ENCODE data around the gene SUCLG2. TPM values are rescaled to one million over a fixed set of nuclear protein-coding genes. Genes with fewer than 3 reads are reported as not detected.

SUCLG2 gene
- total RNA-seq, 1 donor from 2014 or later = 122 TPM

- DNase-seq (no peak), ATAC-seq (no peak)
- intact Hi-C loops (cut with micrococcal nuclease) = no loop called here
These were observed 123.0 kb downstream of the SUCLG2 start for GRCh38 chr3:67531181-67532101.

DNA sequence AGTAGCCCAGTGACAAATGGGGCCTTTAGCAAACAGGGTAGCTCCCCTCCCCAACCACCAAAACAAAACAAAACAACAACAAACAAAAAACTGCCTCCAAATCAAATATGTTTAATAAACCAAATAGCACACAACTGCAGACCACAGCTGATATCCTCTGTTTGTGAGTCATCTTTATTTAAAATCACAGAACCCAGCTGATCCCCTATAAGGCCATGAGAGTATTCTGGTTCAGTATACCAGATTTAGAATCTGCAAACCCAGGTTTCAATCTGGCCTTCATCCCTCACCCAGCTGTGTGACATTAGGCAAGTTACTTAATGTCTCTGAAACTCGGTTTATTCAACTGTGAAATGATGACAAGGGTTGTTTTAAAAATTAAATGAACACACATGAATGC is 124.5 kb downstream of the SUCLG2 start:
- DNase-seq (no peak), ATAC-seq (no peak)
- intact Hi-C loops (cut with micrococcal nuclease) = no loop called here

GRCh38 chr3:67529337-67529736 is 125.1 kb downstream of the SUCLG2 start:
- DNase-seq (no peak), ATAC-seq (no peak)
- intact Hi-C loops (cut with micrococcal nuclease) = no loop called here

GRCh38 chr3:67526246-67526645 is 128.2 kb downstream of the SUCLG2 start:
- ATAC-seq (no peak), DNase-seq (no peak)
- intact Hi-C loops (cut with micrococcal nuclease) = no loop called here

- ATAC-seq = no peak
These were observed 130.4 kb downstream of the SUCLG2 start for GRCh38 chr3:67524046-67524445.

GRCh38 chr3:67522081-67522480 is 132.3 kb downstream of the SUCLG2 start:
- no peak for DNase-seq
- intact Hi-C loops (cut with micrococcal nuclease) = no loop called here
- ATAC-seq = no peak

More at GRCh38 chr3:67524046-67524445, 130.4 kb downstream of the SUCLG2 start:
- intact Hi-C loops (cut with micrococcal nuclease) = no loop called here
- no peak for DNase-seq

- no peak for ATAC-seq
- DNase-seq = no peak
- intact Hi-C loops (cut with micrococcal nuclease) = no loop called here
These were observed 133.3 kb downstream of the SUCLG2 start for GRCh38 chr3:67521053-67521646.

GRCh38 chr3:67518236-67518635 is 136.2 kb downstream of the SUCLG2 start:
- intact Hi-C loops (cut with micrococcal nuclease) = no loop called here
- DNase-seq = no peak
- no peak for ATAC-seq

DNA sequence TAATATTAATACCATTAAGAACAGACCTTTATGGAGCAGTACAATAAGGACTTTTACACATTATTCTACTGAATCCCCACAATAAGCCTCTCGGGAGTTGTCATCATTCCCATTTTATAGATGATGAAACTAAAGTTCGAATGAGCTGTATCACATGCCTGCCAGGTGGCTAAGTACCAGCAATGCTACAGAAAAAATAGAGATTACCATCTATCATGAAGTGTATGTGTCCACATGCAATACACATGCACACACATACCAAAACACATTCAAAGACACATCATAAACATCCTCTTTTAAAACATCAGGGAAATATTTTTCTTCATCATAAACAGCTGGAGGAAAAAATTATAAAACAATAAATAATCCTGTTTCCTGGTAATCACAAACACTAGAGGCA is 136.6 kb downstream of the SUCLG2 start:
- DNase-seq (no peak), ATAC-seq (no peak)
- intact Hi-C loops (cut with micrococcal nuclease) = no loop called here

- intact Hi-C loops (cut with micrococcal nuclease) = no loop called here
- DNase-seq (no peak), ATAC-seq (peak; percentile 28)
These were observed 137.9 kb downstream of the SUCLG2 start for GRCh38 chr3:67516496-67516895.

- intact Hi-C loops (cut with micrococcal nuclease) = no loop called here
- no peak for ATAC-seq
- DNase-seq = no peak
These were observed 138.6 kb downstream of the SUCLG2 start for GRCh38 chr3:67515778-67516177.

GRCh38 chr3:67509471-67510075 is 144.8 kb downstream of the SUCLG2 start:
- intact Hi-C loops (cut with micrococcal nuclease) = no loop called here
- no peak for DNase-seq
- peak; percentile 57 for ATAC-seq

DNA sequence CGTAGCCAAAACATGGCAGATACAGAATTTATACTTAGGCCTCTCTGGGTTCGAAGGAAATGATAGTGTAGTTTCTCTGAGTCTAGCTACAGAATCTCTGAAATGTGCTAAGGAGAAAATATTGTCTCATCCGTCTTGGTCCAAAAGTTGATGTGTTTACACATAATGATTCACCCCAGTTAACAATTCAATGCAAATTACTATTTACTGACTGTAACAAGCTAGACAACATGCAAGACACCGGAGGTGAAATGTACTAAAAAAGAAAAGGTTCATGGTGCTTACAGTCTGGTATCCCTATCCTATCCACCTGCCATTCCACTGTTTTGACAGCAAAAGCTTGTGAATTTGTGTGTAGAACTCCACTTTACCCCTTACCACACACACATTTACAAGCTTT is 146.8 kb downstream of the SUCLG2 start:
- intact Hi-C loops (cut with micrococcal nuclease) = no loop called here
- ATAC-seq = no peak
- DNase-seq = no peak

GRCh38 chr3:67500709-67501108 is 153.7 kb downstream of the SUCLG2 start:
- intact Hi-C loops (cut with micrococcal nuclease) = no loop called here
- ATAC-seq = no peak

GRCh38 chr3:67497746-67498145 is 156.7 kb downstream of the SUCLG2 start:
- DNase-seq (no peak), ATAC-seq (no peak)
- intact Hi-C loops (cut with micrococcal nuclease) = no loop called here

More at GRCh38 chr3:67500709-67501108, 153.7 kb downstream of the SUCLG2 start:
- DNase-seq = no peak

DNA sequence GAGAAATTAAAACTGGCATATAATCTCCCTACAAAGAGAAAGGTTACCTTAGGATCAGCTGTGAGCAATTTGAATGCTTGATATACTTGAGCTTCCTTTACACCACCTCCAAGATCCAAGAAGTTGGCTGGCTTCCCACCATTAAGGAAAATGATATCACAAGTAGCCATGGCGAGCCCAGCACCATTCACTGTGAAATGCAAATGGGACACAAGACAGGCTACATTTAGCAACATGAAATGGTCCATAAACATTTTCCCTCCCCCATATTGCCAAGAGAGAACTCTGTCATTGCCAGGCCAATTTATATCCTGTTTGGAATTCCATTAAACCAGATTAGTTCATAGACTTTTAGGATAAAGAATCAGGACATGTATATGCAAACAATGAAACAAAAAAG is 158.7 kb downstream of the SUCLG2 start:
- intact Hi-C loops (cut with micrococcal nuclease) = no loop called here
- DNase-seq = no peak
- ATAC-seq = no peak

GRCh38 chr3:67493808-67494207 is 160.6 kb downstream of the SUCLG2 start:
- DNase-seq (no peak), ATAC-seq (peak; percentile 62)
- intact Hi-C loops (cut with micrococcal nuclease) = no loop called here

DNA sequence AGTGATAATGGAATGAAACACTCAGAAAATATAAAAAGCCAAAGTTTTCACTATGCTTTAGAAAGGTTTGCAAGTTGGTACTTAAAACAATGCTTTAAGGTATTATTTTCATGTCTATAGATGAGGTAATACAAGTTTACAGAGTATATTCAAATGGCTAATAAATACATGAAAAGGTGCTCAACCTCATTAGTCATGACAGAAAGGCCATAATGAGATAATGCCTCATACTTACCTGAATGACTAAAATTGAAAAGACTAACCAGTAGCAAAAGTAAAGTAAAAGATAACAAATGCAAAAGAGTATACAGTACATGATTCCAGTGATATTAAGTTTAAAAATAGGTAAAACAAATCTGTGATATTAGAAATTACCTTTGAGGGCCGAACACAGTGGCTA is 163.8 kb downstream of the SUCLG2 start:
- intact Hi-C loops (cut with micrococcal nuclease) = no loop called here
- DNase-seq (no peak), ATAC-seq (no peak)

DNA sequence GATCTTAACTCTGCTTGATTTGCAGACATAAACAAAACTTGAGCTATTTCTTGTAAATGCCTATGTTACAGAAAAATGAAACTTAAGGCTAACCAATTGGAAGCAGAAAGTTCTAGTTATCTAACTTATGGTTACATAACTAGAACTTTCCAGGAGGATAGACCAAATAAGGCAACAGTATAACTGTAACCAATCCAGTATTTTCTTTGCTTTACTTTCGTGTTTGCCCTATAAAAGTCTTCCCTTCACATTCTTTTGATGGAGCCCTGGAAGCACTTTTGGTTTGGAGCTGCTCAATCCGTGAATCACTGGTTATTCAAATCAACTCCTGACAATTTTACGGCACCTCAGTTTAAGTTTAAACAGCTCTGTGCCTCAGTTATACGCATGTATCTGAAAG is 164.6 kb downstream of the SUCLG2 start:
- ATAC-seq (no peak), DNase-seq (no peak)
- intact Hi-C loops (cut with micrococcal nuclease) = no loop called here

GRCh38 chr3:67487564-67488114 is 166.8 kb downstream of the SUCLG2 start:
- intact Hi-C loops (cut with micrococcal nuclease) = no loop called here
- ATAC-seq (no peak), DNase-seq (no peak)

Data from left ventricle myocardium superior (tissue), 1 donor.